Measurements from ENCODE around the gene LCE1C. TPM values are rescaled to one million over a fixed set of nuclear protein-coding genes. Genes with fewer than 3 reads are reported as not detected.

LCE1C gene
- total RNA-seq, 1 experiment from 2014 or later = not detected

DNA sequence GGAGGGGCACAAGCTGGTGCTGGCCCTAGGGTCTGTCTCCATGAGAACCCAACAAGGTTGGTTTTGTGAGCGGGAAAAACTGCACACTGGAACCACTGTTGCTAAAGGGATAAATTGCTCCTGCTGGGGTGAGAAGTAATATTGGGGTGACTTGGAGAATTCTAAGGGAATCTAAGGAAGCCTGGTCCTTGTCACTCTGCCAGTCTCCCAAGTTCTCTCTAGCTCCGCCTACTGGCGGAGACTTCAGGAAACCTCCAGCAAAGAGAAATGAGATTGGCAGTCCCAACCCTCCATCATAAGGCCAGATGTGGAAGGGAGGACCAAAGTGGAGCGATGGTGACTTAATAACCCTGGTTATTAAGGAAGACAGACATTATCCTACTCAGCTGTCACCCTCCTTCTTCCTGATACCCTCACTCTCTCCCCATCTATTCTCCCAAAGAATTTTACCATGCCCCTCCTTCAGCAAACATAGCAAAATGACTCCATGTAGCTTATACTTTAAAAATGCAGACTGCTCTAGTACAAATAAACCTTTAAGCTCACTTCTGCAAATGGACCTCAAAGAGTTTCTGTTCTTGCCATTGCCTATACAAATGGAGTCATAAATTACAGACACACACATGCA, 28.8 kb downstream of the LCE1C start:
- no TSS peak for BruUV-seq (replicated peaks)
- intact Hi-C loops (cut with micrococcal nuclease; ENCODE audit: unreplicated experiment) = loop anchor here (5.0 kb wide), 1 partner anchor 125 kb away; no protein-coding TSS in a partner anchor
- no peaks in the 10 kb centered on the region for H3K9me3 ChIP-seq
- Mint-ChIP-seq H3K9me3 (ENCODE audit: unreplicated experiment) (no peaks in the 10 kb centered on the region), H3K4me1 (ENCODE audit: low read depth, unreplicated experiment) (no peaks in the 10 kb centered on the region), H3K4me3 (ENCODE audit: unreplicated experiment) (no peak overlapping the region), H3K27me3 (ENCODE audit: insufficient read depth, unreplicated experiment) (peaks cover 11% of the 10 kb centered on the region), H3K36me3 (ENCODE audit: insufficient read depth, unreplicated experiment) (no peaks in the 10 kb centered on the region), H3K27ac (ENCODE audit: unreplicated experiment) (no peak overlapping the region)
- peak in 1 of 2 experiments; percentile 44 for DNase-seq
- H3K36me3 ChIP-seq (ENCODE audit: control insufficient read depth, insufficient read depth, low read length) = no peaks in the 10 kb centered on the region
- POLR2A ChIA-PET = no interaction called here
- no peaks in the 10 kb centered on the region for H3K4me1 ChIP-seq
- no peak overlapping the region for H3K4me3 ChIP-seq (ENCODE audit: low read depth, low read length)
- CTCF ChIA-PET = interaction anchor here (0.6 kb wide), 2 partner anchors 10 to 129 kb away, joined by 4 read pairs; no protein-coding TSS in a partner anchor
- H3K27me3 ChIP-seq (replicated peaks; ENCODE audit: control insufficient read depth, insufficient read depth, low read length) = no peaks in the 10 kb centered on the region
- TF ChIP-seq CTCF (IDR thresholded peaks at IDR 0.05; ENCODE audit: insufficient read depth in 1 of 2, low read depth in 1 of 2, low read length in 1 of 2, severe bottlenecking in 1 of 2, unreplicated experiment in 1 of 2) = peak; percentile 19 to 45

DNA sequence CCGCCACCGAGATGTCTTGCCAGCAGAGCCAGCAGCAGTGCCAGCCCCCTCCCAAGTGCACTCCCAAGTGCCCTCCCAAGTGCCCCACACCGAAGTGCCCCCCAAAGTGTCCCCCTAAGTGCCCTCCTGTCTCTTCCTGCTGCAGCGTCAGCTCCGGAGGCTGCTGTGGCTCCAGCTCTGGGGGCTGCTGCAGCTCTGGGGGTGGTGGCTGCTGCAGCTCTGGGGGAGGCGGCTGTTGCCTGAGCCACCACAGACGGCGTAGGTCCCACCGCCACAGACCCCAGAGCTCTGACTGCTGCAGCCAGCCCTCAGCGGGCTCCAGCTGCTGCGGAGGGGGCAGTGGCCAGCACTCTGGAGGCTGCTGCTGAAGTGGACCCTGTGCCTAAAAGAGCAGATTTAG, 30.1 kb downstream of the LCE1C start:
- DNase-seq = no peak
- no peaks in the 10 kb centered on the region for H3K36me3 Mint-ChIP-seq (ENCODE audit: insufficient read depth, unreplicated experiment)
- peaks cover 11% of the 10 kb centered on the region for H3K27me3 Mint-ChIP-seq (ENCODE audit: insufficient read depth, unreplicated experiment)
- intact Hi-C loops (cut with micrococcal nuclease; ENCODE audit: unreplicated experiment) = loop anchor here (5.0 kb wide), 1 partner anchor 124 kb away; no protein-coding TSS in a partner anchor
- no peaks in the 10 kb centered on the region for H3K4me1 ChIP-seq
- H3K27ac Mint-ChIP-seq (ENCODE audit: unreplicated experiment) = no peak overlapping the region
- H3K27me3 ChIP-seq (replicated peaks; ENCODE audit: control insufficient read depth, insufficient read depth, low read length) = no peaks in the 10 kb centered on the region
- TF ChIP-seq CTCF (IDR thresholded peaks at IDR 0.05; ENCODE audit: insufficient read depth in 1 of 2, low read depth in 1 of 2, low read length in 1 of 2, severe bottlenecking in 1 of 2, unreplicated experiment in 1 of 2) = no peak
- no TSS peak for BruUV-seq (replicated peaks)
- no peaks in the 10 kb centered on the region for H3K4me1 Mint-ChIP-seq (ENCODE audit: low read depth, unreplicated experiment)
- no peak overlapping the region for H3K4me3 ChIP-seq (ENCODE audit: low read depth, low read length)
- H3K9me3 ChIP-seq = no peaks in the 10 kb centered on the region
- no peaks in the 10 kb centered on the region for H3K36me3 ChIP-seq (ENCODE audit: control insufficient read depth, insufficient read depth, low read length)
- POLR2A ChIA-PET = no interaction called here
- no peak overlapping the region for H3K4me3 Mint-ChIP-seq (ENCODE audit: unreplicated experiment)
- no peaks in the 10 kb centered on the region for H3K9me3 Mint-ChIP-seq (ENCODE audit: unreplicated experiment)
- CTCF ChIA-PET = no interaction called here

GRCh38 chr1:152774875-152775274, 31.6 kb downstream of the LCE1C start, which contains the start of gene LCE1F:
Gene LCE1F (plus strand): TSS chr1:152775140. CDS start chr1:152776372, 1,232 bp downstream.
- Mint-ChIP-seq H3K27me3 (ENCODE audit: insufficient read depth, unreplicated experiment) (peaks cover 13% of the 10 kb centered on the region), H3K36me3 (ENCODE audit: insufficient read depth, unreplicated experiment) (no peaks in the 10 kb centered on the region), H3K4me3 (ENCODE audit: unreplicated experiment) (no peak within 1 kb of the TSS), H3K9me3 (ENCODE audit: unreplicated experiment) (no peaks in the 10 kb centered on the region), H3K4me1 (ENCODE audit: low read depth, unreplicated experiment) (no peaks in the 10 kb centered on the region), H3K27ac (ENCODE audit: unreplicated experiment) (no peak within 1 kb of the TSS)
- Histone ChIP-seq H3K9me3 (no peaks in the 10 kb centered on the region), H3K36me3 (ENCODE audit: control insufficient read depth, insufficient read depth, low read length) (no peaks in the 10 kb centered on the region), H3K4me3 (ENCODE audit: low read depth, low read length) (no peak within 1 kb of the TSS), H3K4me1 (no peaks in the 10 kb centered on the region), H3K27me3 (replicated peaks; ENCODE audit: control insufficient read depth, insufficient read depth, low read length) (no peaks in the 10 kb centered on the region)
- no peak for DNase-seq
- no TSS peak for BruUV-seq (replicated peaks)
- ChIA-PET POLR2A (no interaction called here), CTCF (no interaction called here)
- intact Hi-C loops (cut with micrococcal nuclease; ENCODE audit: unreplicated experiment) = loop anchor here (5.0 kb wide), 1 partner anchor 123 kb away; no protein-coding TSS in a partner anchor
- peak in 1 of 2 experiments; percentile 12 for TF ChIP-seq CTCF (IDR thresholded peaks at IDR 0.05; ENCODE audit: insufficient read depth in 1 of 2, low read depth in 1 of 2, low read length in 1 of 2, severe bottlenecking in 1 of 2, unreplicated experiment in 1 of 2)

Measured in Caco-2 (cell line).